ENCODE measurements around the gene BTBD9.

GRCh38 chr6:38467566-38467965 is 172.2 kb downstream of the BTBD9 start:
- TF ChIP-seq POLR2AphosphoS5 (IDR thresholded peaks at IDR 0.05; ENCODE audit: insufficient read depth in 1 of 2, low read depth in 1 of 2) (no peak), CTCF (IDR thresholded peaks at IDR 0.05) (no peak)

Data from vagina (tissue), 2 donors.